Measurements from ENCODE around the gene MYOF. TPM values are rescaled to one million over a fixed set of nuclear protein-coding genes. Genes with fewer than 3 reads are reported as not detected.
"Not testable (repeated sequence)": the region's sequence is repeated elsewhere in the genome, so short reads cannot be mapped to it uniquely, and the experiment has no call there.

MYOF gene
- total RNA-seq, 1 donor: 379 TPM

DNA sequence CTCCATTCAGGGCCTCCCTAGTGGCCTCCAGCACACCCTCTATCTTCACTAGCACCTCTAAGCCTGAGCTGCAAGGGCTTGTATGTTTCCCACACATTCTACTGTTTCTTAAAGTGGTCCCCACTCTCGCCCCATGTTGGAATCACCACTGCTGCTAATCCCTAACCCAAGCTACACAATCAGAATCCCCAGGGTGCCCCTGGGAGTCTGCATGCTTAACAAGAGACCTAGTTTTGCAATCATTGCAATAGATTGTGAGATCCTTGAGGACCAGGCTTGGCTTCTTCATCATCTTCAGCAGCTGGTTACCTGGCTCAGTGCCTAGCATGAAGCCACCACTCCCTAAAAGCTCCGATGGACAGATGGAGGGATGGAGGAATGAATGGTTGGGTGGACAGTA is 113.9 kb downstream of the MYOF start:
- H3K9me3 ChIP-seq (ENCODE audit: low read depth, low read length): no peaks in the 10 kb centered on the region
- H3K36me3 ChIP-seq (ENCODE audit: insufficient read depth, low read length): peaks cover 96% of the 10 kb centered on the region

DNA sequence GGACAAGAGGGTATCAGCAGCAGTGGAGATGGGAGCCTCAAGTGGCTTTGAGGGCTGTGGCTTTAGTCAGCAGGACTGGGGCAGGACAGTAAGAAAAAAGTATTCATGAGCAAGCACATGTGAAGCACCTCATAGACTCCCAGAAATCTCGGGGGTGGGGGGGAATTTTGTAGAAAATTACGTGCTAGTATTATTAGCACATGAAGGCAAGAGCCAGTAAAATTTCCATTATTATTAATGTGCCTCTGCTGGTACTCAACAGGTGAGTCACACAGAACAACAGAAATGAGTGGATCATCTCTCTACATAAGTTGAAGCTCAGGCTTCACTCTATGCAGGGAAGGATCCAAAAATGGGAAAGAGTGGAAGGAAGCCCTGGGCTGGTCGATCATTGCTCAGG is 114.5 kb downstream of the MYOF start:
- no peaks in the 10 kb centered on the region for H4K20me1 ChIP-seq (ENCODE audit: insufficient read depth, low read length)
- DNase-seq (ENCODE audit: insufficient read length, low spot score, missing footprints): no peak
- TF ChIP-seq, protein P1, sequence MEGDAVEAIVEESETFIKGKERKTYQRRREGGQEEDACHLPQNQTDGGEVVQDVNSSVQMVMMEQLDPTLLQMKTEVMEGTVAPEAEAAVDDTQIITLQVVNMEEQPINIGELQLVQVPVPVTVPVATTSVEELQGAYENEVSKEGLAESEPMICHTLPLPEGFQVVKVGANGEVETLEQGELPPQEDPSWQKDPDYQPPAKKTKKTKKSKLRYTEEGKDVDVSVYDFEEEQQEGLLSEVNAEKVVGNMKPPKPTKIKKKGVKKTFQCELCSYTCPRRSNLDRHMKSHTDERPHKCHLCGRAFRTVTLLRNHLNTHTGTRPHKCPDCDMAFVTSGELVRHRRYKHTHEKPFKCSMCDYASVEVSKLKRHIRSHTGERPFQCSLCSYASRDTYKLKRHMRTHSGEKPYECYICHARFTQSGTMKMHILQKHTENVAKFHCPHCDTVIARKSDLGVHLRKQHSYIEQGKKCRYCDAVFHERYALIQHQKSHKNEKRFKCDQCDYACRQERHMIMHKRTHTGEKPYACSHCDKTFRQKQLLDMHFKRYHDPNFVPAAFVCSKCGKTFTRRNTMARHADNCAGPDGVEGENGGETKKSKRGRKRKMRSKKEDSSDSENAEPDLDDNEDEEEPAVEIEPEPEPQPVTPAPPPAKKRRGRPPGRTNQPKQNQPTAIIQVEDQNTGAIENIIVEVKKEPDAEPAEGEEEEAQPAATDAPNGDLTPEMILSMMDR (IDR thresholded peaks at IDR 0.05; ENCODE audit: extremely low read depth, low read depth, low read length): no peak
- H3K36me3 ChIP-seq (ENCODE audit: insufficient read depth, low read length): peaks cover 96% of the 10 kb centered on the region
- no peak overlapping the region for H3K4me2 ChIP-seq (ENCODE audit: insufficient read depth, low read length)
- H3K4me1 ChIP-seq (ENCODE audit: insufficient read depth, low read length): no peaks in the 10 kb centered on the region
- no peaks in the 10 kb centered on the region for H3K9me3 ChIP-seq (ENCODE audit: low read depth, low read length)
- no peak overlapping the region for H2AFZ ChIP-seq (ENCODE audit: low read length)
- H3K79me2 ChIP-seq (ENCODE audit: insufficient read depth, low read length): peaks cover 20% of the 10 kb centered on the region
- no peak overlapping the region for H3K27ac ChIP-seq (ENCODE audit: low read depth, low read length)
- H3K27me3 ChIP-seq (ENCODE audit: insufficient read depth, low read length): no peaks in the 10 kb centered on the region
- H3K4me3 ChIP-seq (ENCODE audit: insufficient read depth, low read length): no peak overlapping the region

More for the DNA sequence above, 113.9 kb downstream of the MYOF start:
- Histone ChIP-seq H3K27ac (ENCODE audit: low read depth, low read length) (no peak overlapping the region), H2AFZ (ENCODE audit: low read length) (no peak overlapping the region), H3K27me3 (ENCODE audit: insufficient read depth, low read length) (no peaks in the 10 kb centered on the region), H3K4me2 (ENCODE audit: insufficient read depth, low read length) (no peak overlapping the region), H3K4me1 (ENCODE audit: insufficient read depth, low read length) (no peaks in the 10 kb centered on the region), H3K79me2 (ENCODE audit: insufficient read depth, low read length) (peaks cover 22% of the 10 kb centered on the region), H3K4me3 (ENCODE audit: insufficient read depth, low read length) (no peak overlapping the region), H4K20me1 (ENCODE audit: insufficient read depth, low read length) (no peaks in the 10 kb centered on the region)
- TF ChIP-seq, protein P1 (IDR thresholded peaks at IDR 0.05; ENCODE audit: extremely low read depth, low read depth, low read length): no peak
- DNase-seq (ENCODE audit: insufficient read length, low spot score, missing footprints): no peak

DNA sequence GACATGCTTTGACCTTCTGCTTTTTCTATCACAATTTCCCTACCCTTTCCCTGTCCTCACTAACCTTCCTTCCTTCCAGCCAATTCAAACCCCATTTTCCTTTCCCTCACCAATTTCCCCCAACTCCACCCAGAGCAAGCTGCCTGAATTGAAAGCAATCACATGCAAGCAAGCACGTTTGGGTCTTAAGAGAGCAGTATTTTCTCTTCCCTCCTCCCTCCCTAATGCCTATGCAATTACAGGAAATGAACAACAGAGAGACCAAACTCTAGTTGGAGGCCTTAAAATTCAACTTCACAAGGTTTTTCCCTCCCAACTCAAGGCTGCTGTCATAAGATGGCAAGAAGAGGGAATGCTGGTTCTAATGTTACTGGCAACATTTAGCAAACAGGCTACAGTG is 117.2 kb downstream of the MYOF start:
- Histone ChIP-seq H3K36me3 (ENCODE audit: insufficient read depth, low read length) (peaks cover 92% of the 10 kb centered on the region), H3K79me2 (ENCODE audit: insufficient read depth, low read length) (peaks cover 24% of the 10 kb centered on the region), H3K27ac (ENCODE audit: low read depth, low read length) (no peak overlapping the region), H2AFZ (ENCODE audit: low read length) (no peak overlapping the region), H3K4me3 (ENCODE audit: insufficient read depth, low read length) (no peak overlapping the region), H3K4me2 (ENCODE audit: insufficient read depth, low read length) (no peak overlapping the region), H3K4me1 (ENCODE audit: insufficient read depth, low read length) (no peaks in the 10 kb centered on the region), H3K27me3 (ENCODE audit: insufficient read depth, low read length) (no peaks in the 10 kb centered on the region), H4K20me1 (ENCODE audit: insufficient read depth, low read length) (peaks cover 6% of the 10 kb centered on the region), H3K9me3 (ENCODE audit: low read depth, low read length) (no peaks in the 10 kb centered on the region)
- TF ChIP-seq, protein P1 (IDR thresholded peaks at IDR 0.05; ENCODE audit: extremely low read depth, low read depth, low read length): no peak
- no peak for DNase-seq (ENCODE audit: insufficient read length, low spot score, missing footprints)

DNA sequence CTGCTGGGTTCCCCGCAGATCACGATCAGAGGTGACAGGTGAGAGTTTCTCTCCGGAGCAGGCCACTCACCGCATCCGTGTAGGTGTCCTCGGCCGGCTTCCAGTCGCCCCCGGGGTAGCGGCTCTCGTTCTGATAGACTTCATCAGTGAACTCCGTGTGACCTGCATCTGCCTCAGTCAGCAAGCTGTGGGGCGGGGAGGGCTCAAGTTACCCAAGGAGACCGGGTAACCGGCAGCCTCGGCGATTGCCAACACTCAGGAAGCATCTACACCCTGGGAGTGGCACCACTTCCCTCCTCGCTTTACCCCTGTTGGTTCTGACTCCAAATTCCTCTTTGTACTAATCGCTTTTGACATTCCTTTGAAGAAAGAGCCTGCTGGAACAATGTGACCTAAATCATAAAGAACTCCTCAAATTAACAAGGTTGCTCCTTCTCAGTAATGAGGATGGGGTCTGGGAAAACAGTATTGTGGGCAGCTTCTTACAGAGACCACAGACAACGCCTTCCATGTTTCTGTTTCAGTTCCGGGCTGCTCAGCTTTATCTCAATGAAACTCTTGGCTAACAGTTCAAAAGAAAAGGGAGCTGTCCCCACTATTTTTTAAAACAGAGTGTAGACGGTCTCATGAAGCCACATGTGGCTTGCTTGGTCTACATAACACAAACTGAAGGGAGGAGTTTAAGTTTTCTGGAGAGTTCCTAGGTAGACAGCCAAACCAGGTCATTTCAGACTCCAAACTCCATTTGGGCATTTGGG is 118.1 kb downstream of the MYOF start:
- no peak overlapping the region for H3K4me3 ChIP-seq (ENCODE audit: insufficient read depth, low read length)
- H3K4me2 ChIP-seq (ENCODE audit: insufficient read depth, low read length): no peak overlapping the region
- TF ChIP-seq, protein P1 (IDR thresholded peaks at IDR 0.05; ENCODE audit: extremely low read depth, low read depth, low read length): no peak
- H2AFZ ChIP-seq (ENCODE audit: low read length): no peak overlapping the region
- H3K4me1 ChIP-seq (ENCODE audit: insufficient read depth, low read length): no peaks in the 10 kb centered on the region
- H3K27me3 ChIP-seq (ENCODE audit: insufficient read depth, low read length): no peaks in the 10 kb centered on the region
- H3K9me3 ChIP-seq (ENCODE audit: low read depth, low read length): no peaks in the 10 kb centered on the region
- DNase-seq (ENCODE audit: insufficient read length, low spot score, missing footprints): no peak
- H3K36me3 ChIP-seq (ENCODE audit: insufficient read depth, low read length): peaks cover 93% of the 10 kb centered on the region
- peaks cover 7% of the 10 kb centered on the region for H4K20me1 ChIP-seq (ENCODE audit: insufficient read depth, low read length)
- no peak overlapping the region for H3K27ac ChIP-seq (ENCODE audit: low read depth, low read length)
- H3K79me2 ChIP-seq (ENCODE audit: insufficient read depth, low read length): peaks cover 25% of the 10 kb centered on the region

DNA sequence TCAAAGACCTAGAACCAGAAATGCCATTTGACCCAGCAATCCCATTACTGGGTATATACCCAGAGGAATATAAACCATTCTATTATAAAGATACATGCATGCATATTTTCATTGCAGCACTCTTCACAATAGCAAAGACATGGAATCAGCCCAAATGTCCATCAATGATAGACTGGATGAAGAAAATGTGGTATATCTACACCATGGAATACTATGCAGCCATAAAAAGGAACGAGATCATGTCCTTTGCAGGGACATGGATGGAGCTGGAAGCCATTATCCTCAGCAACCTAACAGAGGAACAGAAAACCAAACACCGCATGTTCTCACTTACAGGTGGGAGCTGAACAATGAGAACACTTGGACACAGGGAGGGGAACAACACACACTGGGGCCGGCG is 123.7 kb downstream of the MYOF start:
- H2AFZ ChIP-seq (ENCODE audit: low read length); H3K9me3 ChIP-seq (ENCODE audit: low read depth, low read length); H3K27ac ChIP-seq (ENCODE audit: low read depth, low read length); H3K27me3 ChIP-seq (ENCODE audit: insufficient read depth, low read length); DNase-seq (ENCODE audit: insufficient read length, low spot score, missing footprints); H3K4me1 ChIP-seq (ENCODE audit: insufficient read depth, low read length); H3K4me2 ChIP-seq (ENCODE audit: insufficient read depth, low read length); H3K4me3 ChIP-seq (ENCODE audit: insufficient read depth, low read length): not testable (repeated sequence)
- peaks cover 12% of the 10 kb centered on the region for H3K79me2 ChIP-seq (ENCODE audit: insufficient read depth, low read length)
- peaks cover 11% of the 10 kb centered on the region for H4K20me1 ChIP-seq (ENCODE audit: insufficient read depth, low read length)
- H3K36me3 ChIP-seq (ENCODE audit: insufficient read depth, low read length): peaks cover 88% of the 10 kb centered on the region

Measured in osteoblast (primary cell).